OCI-LY7 (cell line): Measurements from ENCODE around the gene OTUD4. TPM values are rescaled to one million over a fixed set of nuclear protein-coding genes. Genes with fewer than 3 reads are reported as not detected.

Experiments
- BruUV-seq: library from RNA; stranded (reverse); fragments of 400-500 nt; replicated peaks from 2 replicates; lab custom pipeline; 2021; lab: Mats Ljungman, UMichigan
- CTCF ChIA-PET: fragments of 300-600 bp; sonication (Branson Sonifier 250); formaldehyde crosslinking; loops from one replicate; lab custom pipeline; 2022; ENCODE audit warnings: antibody characterized with exemption; ENCODE audit not compliant: unreplicated experiment; lab: Charles Lee
- POLR2A ChIA-PET: fragments of 300-600 bp; sonication (Branson Sonifier 250); formaldehyde crosslinking; loops from one replicate; lab custom pipeline; 2022; ENCODE audit warnings: antibody characterized with exemption; lab: Charles Lee
- DNase-seq: peaks from one replicate; pipeline ENCODE4 v3.0.0-alpha.2; 2015; ENCODE audit warnings: low spot score
- H2AFZ ChIP-seq: fragments of 200-600 bp; sonication (generic), shearing (Covaris generic); 2 replicates; pipeline ENCODE4 v1.6.1; 2014; ENCODE audit warnings: mild to moderate bottlenecking, antibody characterized with exemption, low read length, moderate library complexity
- H3K27ac ChIP-seq: fragments of 200-600 bp; sonication (generic); 2 replicates; pipeline ENCODE4 v1.5.1; 2014; ENCODE audit warnings: mixed run types, low read depth, mild to moderate bottlenecking, moderate library complexity, low read length, inconsistent platforms; ENCODE audit not compliant: poor library complexity, severe bottlenecking
- H3K36me3 ChIP-seq: fragments of 200-600 bp; sonication (generic); 2 replicates; pipeline ENCODE4 v1.6.1; 2014; ENCODE audit warnings: mild to moderate bottlenecking, antibody characterized with exemption, low read length, moderate library complexity, mixed read lengths; ENCODE audit not compliant: insufficient read depth
- H3K4me1 ChIP-seq: fragments of 200-600 bp; sonication (generic); 2 replicates; pipeline ENCODE4 v1.5.1; 2014; ENCODE audit warnings: mild to moderate bottlenecking, low read length; ENCODE audit not compliant: insufficient read depth, poor library complexity, severe bottlenecking
- H3K4me2 ChIP-seq: fragments of 200-600 bp; sonication (generic); 2 replicates; pipeline ENCODE4 v1.6.1; 2014; ENCODE audit warnings: mild to moderate bottlenecking, low read length
- H3K4me3 ChIP-seq: fragments of 200-600 bp; sonication (generic); 2 replicates; pipeline ENCODE4 v1.5.1; 2014; ENCODE audit warnings: mild to moderate bottlenecking, low read depth, low read length; ENCODE audit not compliant: poor library complexity, severe bottlenecking
- H3K79me2 ChIP-seq: fragments of 200-600 bp; sonication (generic); 2 replicates; pipeline ENCODE4 v1.6.1; 2016; ENCODE audit warnings: low read depth, mild to moderate bottlenecking, low read length, moderate library complexity, mixed read lengths; ENCODE audit not compliant: insufficient read depth
- H3K9me2 ChIP-seq: fragments of 200-600 bp; sonication (generic); 2 replicates; pipeline ENCODE4 v1.6.1; 2016; ENCODE audit warnings: mild to moderate bottlenecking, low read length, mixed read lengths; ENCODE audit not compliant: insufficient read depth
- H3K9me3 ChIP-seq: fragments of 200-600 bp; sonication (generic); 2 replicates; pipeline ENCODE4 v1.6.1; 2014; ENCODE audit warnings: mild to moderate bottlenecking, mixed run types, low read length, mixed read lengths
- H4K20me1 ChIP-seq: fragments of 200-600 bp; sonication (generic); 2 replicates; pipeline ENCODE4 v1.6.1; 2014; ENCODE audit warnings: mild to moderate bottlenecking, antibody characterized with exemption, low read length, moderate library complexity, mixed read lengths; ENCODE audit not compliant: insufficient read depth
- EZH2phosphoT487 ChIP-seq: fragments of 200-600 bp; sonication (generic); IDR thresholded peaks from 2 replicates; pipeline ENCODE4 v1.6.1; 2018; ENCODE audit warnings: low read depth, borderline replicate concordance, mild to moderate bottlenecking, mixed run types, antibody characterized with exemption, low read length, moderate library complexity, mixed read lengths
- intact Hi-C: fragments of 100-400 bp; cut with micrococcal nuclease; formaldehyde crosslinking; loops from one replicate; pipeline ENCODE4 v1.10.0; 2022; ENCODE audit not compliant: unreplicated experiment
- total RNA-seq, 2 experiments: library from RNA; depleted of rRNA in 1 of 2; stranded (reverse); fragments of >200 nt in 1 of 2; shearing (Covaris generic) in 1 of 2; gene quantifications; 2 replicates each; pipeline ENCODE4 v1.2.3, GENCODE V29; 2014 to 2022
- TF ChIP-seq, protein P1 (sequence below): fragments of 200-600 bp; sonication (generic); conservative IDR thresholded peaks from 2 replicates; pipeline ENCODE4 v1.5.1; 2014; ENCODE audit warnings: mild to moderate bottlenecking, antibody characterized with exemption, low read length, moderate library complexity, mixed read lengths

OTUD4 gene
- total RNA-seq, 2 experiments from 2014 or later, result 23.4 to 54.9 TPM

DNA sequence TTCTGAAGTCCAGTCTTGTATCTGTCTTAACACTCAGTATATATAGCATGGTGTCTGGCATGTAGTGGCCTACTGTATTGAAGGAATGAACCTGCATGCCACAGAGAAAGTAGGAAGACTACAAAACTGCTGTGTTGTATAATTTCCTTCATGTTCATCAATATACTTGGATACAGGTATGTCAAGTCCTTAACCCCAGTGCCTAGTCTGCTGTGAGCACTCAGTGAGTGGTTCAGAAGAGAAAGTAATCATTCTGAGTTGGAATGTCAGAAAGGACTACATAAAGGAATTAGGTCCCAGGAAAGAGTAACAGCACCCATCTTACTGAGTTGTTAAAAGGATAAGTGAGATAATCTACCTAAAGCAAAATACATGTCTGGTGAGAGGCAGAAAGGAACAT, 50.3 kb downstream of the OTUD4 start:
- Histone ChIP-seq H3K36me3 (peaks cover 93% of the 10 kb centered on the region), H3K4me1 (peaks cover 9% of the 10 kb centered on the region), H3K9me2 (no peaks in the 10 kb centered on the region), H2AFZ (no peak overlapping the region), H4K20me1 (no peaks in the 10 kb centered on the region), H3K79me2 (no peaks in the 10 kb centered on the region), H3K4me3 (no peak overlapping the region), H3K27ac (no peak overlapping the region), H3K9me3 (no peaks in the 10 kb centered on the region), H3K4me2 (no peak overlapping the region)
- intact Hi-C loops, result no loop called here
- no TSS peak for BruUV-seq
- ChIA-PET POLR2A (interaction anchor here (0.9 to 1.4 kb wide), 3 partner anchors 10 to 55 kb away, joined by 3 read pairs; no protein-coding TSS in a partner anchor), CTCF (no interaction called here)
- no peak for DNase-seq
- TF ChIP-seq, protein P1, sequence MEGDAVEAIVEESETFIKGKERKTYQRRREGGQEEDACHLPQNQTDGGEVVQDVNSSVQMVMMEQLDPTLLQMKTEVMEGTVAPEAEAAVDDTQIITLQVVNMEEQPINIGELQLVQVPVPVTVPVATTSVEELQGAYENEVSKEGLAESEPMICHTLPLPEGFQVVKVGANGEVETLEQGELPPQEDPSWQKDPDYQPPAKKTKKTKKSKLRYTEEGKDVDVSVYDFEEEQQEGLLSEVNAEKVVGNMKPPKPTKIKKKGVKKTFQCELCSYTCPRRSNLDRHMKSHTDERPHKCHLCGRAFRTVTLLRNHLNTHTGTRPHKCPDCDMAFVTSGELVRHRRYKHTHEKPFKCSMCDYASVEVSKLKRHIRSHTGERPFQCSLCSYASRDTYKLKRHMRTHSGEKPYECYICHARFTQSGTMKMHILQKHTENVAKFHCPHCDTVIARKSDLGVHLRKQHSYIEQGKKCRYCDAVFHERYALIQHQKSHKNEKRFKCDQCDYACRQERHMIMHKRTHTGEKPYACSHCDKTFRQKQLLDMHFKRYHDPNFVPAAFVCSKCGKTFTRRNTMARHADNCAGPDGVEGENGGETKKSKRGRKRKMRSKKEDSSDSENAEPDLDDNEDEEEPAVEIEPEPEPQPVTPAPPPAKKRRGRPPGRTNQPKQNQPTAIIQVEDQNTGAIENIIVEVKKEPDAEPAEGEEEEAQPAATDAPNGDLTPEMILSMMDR, result no peak
- TF ChIP-seq EZH2phosphoT487, result no peak

DNA sequence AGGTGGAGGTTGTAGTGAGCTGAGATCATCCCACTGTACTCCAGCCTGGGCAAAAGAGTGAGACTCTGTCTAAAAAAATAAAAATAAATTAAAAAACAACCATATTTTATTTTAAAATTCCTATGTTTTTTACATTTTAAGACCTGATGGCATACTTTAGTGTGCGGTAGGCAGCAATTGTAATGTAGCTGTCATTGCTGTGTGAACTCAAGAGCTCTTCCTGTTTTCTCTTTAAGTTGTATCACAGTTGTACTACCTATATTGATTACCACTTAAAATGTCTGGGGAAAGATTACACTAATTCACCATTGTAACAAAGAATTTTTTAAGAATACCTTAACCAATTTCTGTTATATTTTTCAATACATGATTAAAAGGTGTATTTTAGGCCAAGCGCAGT, 55.0 kb downstream of the OTUD4 start:
- TF ChIP-seq EZH2phosphoT487, result no peak
- TF ChIP-seq, protein P1, result no peak
- CTCF ChIA-PET, result no interaction called here
- H3K9me2 ChIP-seq, result no peaks in the 10 kb centered on the region
- no peak overlapping the region for H3K4me2 ChIP-seq
- H3K27ac ChIP-seq, result no peak overlapping the region
- H2AFZ ChIP-seq, result no peak overlapping the region
- H3K36me3 ChIP-seq, result peaks cover 100% of the 10 kb centered on the region
- H4K20me1 ChIP-seq, result no peaks in the 10 kb centered on the region
- no TSS peak for BruUV-seq
- H3K4me1 ChIP-seq, result no peaks in the 10 kb centered on the region
- no peak overlapping the region for H3K4me3 ChIP-seq
- no peak for DNase-seq
- no peaks in the 10 kb centered on the region for H3K79me2 ChIP-seq
- intact Hi-C loops, result loop anchor here (2.0 kb wide), 1 partner anchor 17 kb away; no protein-coding TSS in a partner anchor
- POLR2A ChIA-PET, result interaction anchor here (0.7 to 1.6 kb wide), 3 partner anchors 21 to 60 kb away, joined by 3 to 5 read pairs (median 4); no protein-coding TSS in a partner anchor
- H3K9me3 ChIP-seq, result no peaks in the 10 kb centered on the region

DNA sequence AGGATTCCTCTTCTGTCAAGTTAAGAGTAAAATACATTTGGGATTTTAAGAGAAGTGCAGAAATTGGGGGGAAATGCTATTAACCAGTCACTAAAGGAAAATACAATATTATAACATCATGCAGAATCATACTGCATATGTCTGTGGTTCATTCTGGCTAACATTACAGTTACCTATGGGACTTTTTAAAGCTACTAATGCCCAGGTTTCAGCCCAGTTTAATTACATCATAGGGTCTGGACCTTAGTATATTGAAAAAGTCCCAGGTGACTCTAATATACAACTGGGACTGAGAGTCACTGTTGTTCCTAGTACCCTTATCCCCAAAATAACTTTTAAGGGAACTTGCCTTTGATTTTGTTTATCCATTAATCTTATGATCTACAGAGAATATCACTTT, 72.3 kb downstream of the OTUD4 start:
- Histone ChIP-seq H3K27ac (no peak overlapping the region), H4K20me1 (peaks cover 15% of the 10 kb centered on the region), H2AFZ (no peak overlapping the region), H3K36me3 (peaks cover 98% of the 10 kb centered on the region), H3K9me3 (no peaks in the 10 kb centered on the region), H3K4me3 (no peak overlapping the region), H3K4me1 (peaks cover 13% of the 10 kb centered on the region), H3K4me2 (no peak overlapping the region), H3K79me2 (peaks cover 76% of the 10 kb centered on the region), H3K9me2 (no peaks in the 10 kb centered on the region)
- CTCF ChIA-PET, result no interaction called here
- intact Hi-C loops, result loop anchor here (2.0 to 5.0 kb wide), 2 partner anchors 17 to 34 kb away; no protein-coding TSS in a partner anchor
- TF ChIP-seq EZH2phosphoT487, result no peak
- TF ChIP-seq, protein P1, result no peak
- DNase-seq, result no peak
- POLR2A ChIA-PET, result no interaction called here
- BruUV-seq, result no TSS peak
